ENCODE measurements around the gene CERT1.

DNA sequence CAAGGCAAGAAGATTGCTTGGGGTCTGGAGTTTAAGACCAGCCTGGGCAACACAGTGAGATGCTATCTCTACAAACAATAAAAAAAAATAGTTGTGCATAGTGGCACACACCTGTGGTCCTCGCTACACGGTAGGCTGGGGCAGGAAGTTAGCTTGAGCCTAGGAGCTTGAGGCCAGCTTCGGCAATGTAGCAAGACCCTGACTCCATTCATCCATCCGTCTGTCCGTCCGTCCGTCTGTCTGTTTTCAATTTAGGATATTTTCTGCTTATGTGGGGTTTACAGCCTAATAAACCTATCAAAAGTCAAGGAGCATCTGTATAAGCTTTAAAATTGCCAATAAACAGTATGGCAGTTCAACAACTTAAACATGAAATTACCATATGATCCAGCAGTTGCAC, 154.7 kb downstream of the CERT1 start:
- TF ChIP-seq FOXM1 (IDR thresholded peaks at IDR 0.05; ENCODE audit: borderline replicate concordance), result no peak
- TF ChIP-seq FOXA1 (IDR thresholded peaks at IDR 0.05), result no peak
- no peak for TF ChIP-seq BHLHE40 (IDR thresholded peaks at IDR 0.05; ENCODE audit: borderline replicate concordance)
- no peak for TF ChIP-seq SP1 (IDR thresholded peaks at IDR 0.05)
- TF ChIP-seq LEF1 (IDR thresholded peaks at IDR 0.05; ENCODE audit: borderline replicate concordance), result no peak

All from HEK293T (cell line).